GM19324 (cell line): ENCODE measurements around the gene ADH4.
A peak's percentile ranks its signal among the peaks of the same experiment; 100 is the strongest.
"Not testable (repeated sequence)": the region's sequence is repeated elsewhere in the genome, so short reads cannot be mapped to it uniquely, and the experiment has no call there.

ENCODE experiments used
- ATAC-seq: cut with Tn5 transposase; IDR thresholded peaks from one replicate; pipeline ENCODE4 v1.9.1; 2021; ENCODE audit warnings: mild to moderate bottlenecking, moderate library complexity; ENCODE audit not compliant: unreplicated experiment, low FRiP score

ADH4 gene

DNA sequence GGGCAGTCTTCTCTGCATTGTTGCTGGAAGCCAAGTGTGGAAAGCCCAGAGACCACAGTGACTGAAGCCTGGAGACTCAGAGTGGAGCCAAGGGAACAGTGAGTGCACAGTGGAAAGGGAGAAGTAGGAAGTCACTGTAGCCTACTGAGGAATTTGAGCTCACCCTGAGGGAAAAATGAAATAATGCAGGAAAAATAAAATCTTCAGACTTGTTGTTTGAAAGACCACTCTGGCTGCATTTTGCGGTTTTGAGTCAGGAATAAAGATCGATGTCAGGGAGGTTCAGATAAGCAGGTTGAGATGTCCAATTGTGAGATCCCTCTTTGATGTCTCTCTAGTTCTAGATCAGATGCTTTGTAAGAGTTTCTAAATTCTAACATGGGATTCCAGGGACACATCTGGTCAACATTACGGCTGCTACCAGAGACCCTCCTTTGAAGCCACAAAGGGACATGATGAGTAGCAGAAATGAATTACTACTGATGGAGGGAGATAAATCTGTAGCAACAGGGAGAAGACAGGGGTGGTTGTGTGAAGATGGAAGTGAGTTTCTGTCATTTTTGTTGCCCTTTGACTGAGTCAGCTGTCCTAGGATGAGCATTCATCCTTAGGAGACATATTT, 8.4 kb downstream of the ADH4 start:
- no peak for ATAC-seq

DNA sequence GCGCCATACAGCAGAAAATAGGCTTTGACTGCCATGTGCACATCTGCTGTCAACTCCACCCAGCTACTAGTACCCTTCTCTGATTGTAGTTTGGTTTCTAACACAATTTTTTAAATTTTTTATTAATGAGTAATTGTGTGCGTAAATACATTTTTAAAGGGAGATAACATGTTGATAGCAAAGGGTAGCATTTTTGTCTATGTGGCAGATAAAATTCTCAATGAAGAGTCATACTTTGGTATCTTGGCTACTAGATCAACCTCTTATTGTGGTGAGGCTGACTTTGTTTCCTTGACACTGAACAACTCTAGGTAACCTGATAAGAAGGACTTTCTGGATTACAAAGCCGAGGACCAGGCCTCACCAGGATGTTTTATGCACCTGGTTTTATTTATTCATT, 9.5 kb downstream of the ADH4 start:
- ATAC-seq, result no peak

DNA sequence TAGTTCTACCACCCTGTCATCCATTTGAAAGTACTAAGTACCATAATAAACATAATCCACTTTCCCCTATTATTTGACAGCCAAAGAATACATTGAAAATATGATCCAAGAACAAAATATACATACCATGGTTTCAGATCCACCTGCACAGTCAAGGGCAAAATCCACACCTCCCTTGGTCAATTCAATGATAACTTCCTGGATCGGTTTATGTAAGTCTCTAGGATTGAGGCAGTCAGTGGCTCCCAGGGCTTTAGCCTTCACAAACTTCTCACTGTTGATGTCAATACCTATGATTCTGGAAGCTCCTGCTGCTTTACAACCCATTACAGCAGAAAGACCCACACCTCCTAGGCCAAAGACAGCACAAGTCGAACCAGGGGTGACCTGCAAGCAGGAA, 12.7 kb downstream of the ADH4 start:
- ATAC-seq, result no peak

DNA sequence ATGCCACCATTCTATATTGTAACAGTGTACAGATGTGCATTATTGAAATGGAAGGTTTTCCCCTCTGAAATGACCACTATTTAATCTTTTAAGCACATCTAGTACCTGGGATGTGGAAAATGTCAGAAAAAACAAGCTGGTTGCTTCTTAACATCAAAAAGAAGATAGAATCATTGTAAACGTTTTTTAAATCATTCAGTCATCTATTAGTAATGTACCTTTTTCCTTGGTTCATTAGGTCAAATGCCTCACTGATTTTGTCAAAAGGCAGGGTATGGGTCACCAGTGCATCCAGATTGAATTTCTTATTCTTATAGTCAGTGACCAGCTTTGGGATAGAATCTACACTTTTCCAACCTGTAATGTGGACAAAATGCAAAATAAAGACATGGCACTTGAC, 17.7 kb downstream of the ADH4 start:
- ATAC-seq, result no peak

DNA sequence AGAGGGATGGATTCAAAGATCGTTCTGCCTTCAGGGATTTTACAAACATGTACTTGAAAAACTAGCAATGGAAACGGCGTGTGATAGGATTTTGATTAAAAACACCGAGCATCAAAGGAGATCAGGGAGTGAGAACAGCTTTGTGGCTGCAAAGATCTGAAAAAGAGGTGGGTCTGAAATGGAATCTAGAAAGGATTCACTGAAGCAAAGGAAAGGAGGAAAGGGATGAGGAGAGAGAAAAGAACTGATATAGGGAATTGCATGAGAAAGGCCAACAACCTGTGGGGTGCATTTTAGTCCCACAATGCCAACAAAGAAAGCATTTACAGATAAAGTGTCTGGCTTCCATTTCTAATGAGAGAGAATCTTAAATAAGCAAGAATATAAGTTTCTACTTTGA, 23.1 kb downstream of the ADH4 start:
- ATAC-seq, result no peak

DNA sequence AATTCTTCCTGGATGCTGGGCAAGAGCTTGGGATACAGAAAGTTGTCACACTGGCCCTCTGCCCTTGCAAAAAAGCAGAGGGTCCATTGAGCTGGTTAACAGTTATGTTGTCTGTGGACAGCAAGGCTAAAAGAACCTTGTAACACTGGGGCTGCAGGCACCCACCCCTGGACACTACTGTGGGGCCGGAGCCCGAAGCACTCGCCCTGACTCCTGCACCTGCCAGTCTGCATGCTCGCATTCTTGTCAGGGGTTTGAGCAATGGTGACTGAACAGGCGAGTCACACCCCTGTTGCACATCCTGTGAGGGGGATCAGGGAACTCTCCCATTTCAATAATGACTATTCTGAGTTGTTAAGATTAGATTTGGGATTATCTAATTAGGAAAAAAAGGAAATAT, 23.6 kb downstream of the ADH4 start:
- no peak for ATAC-seq

DNA sequence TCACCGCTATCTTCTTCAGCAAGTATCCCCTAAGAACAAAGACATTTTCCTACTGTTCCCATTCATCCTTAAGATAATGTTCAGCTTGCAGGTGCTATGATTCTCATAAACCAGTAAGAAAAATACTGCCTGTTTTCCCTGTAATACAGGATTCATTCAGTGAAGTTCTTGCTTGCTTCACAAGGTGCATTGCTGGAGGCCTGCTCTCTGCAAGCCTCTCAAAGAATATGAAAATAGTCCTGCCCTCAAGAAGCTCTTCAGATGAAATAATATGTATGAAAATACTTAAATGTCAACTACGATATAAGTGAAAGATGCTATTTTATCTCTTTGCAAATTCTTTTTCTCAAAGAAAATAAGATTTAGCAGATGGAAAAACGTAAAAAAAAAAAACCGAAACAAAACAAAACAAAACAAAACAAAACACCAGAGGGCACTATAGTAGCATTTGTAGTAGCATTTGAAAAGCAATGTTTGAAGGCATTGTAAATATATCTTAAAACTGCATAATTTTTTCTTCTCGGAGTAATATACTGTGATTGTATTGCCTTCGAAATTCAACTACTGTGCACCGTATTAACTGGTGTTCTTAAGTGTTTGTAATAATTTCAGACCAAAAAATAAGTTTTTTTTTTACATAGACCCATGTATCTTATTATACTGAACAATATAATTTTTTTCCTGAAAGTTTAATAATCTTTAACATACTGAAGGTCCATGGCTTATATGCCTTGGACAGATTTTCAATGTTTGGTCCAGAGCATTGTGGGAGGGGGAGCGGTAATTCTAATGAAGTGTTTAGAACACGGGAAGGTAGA, 26.0 kb downstream of the ADH4 start:
- ATAC-seq, result no peak

DNA sequence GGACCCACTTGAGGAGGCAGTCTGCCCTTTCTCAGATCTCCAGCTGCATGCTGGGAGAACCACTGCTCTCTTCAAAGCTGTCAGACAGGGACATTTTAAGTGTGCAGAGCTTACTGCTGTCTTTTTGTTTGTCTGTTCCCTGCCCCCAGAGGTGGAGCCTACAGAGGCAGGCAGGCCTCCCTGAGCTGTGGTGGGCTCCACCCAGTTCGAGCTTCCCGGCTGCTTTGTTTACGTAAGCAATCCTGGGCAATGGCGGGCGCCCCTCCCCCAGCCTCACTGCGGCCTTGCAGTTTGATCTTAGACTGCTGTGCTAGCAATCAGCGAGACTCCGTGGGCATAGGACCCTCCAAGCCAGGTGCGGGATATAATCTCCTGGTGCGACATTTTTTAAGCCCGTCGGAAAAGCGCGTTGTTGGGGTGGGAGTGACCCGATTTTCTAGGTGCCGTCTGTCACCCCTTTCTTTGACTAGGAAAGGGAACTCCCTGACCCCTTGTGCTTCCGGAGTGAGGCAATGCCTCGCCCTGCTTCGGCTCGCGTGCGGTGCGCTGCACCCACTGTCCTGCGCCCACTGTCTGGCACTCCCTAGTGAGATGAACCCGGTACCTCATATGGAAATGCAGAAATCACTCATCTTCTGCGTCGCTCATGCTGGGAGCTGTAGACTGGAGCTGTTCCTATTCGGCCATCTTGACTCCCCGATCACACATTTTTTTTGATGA, 26.8 kb downstream of the ADH4 start:
- ATAC-seq, result not testable (repeated sequence)

DNA sequence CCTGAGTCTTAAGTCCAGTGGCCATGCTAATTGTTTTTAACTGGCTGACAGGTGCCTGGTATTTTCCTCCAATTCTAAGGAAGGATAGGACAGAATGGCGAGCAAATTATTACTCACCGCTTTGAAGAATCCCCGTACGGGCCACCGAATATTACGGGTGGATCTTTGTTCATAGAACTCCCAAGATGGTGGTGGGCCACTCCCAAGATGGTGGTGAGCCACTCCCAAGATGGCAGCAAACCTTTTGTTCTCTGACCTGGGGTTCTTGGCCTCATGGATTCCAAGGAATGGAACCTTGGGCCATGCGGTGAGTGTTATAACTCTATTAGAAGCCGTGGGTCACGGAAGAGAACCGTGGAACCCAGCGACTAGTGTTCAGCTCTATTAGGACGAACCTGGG, 34.8 kb downstream of the ADH4 start:
- not testable (repeated sequence) for ATAC-seq

DNA sequence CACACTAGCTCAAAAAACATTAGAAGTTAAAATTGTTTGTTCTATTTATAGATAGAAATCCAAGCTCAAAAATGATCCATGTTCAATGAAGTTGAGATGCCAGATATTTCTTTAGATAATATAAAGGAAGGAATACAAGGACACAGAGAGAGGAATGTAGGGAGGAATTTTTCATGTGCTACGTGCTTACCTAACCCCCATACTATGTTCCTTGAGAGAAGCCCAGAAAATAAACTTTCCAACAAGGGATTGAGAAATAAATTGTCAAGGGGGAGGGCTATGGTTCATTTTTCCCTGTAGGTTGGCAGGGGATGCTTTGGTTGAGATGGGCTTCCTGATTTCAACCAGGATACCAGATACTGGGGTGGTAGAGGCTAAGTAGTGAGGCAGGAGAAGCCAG, 39.9 kb downstream of the ADH4 start:
- ATAC-seq, result no peak

DNA sequence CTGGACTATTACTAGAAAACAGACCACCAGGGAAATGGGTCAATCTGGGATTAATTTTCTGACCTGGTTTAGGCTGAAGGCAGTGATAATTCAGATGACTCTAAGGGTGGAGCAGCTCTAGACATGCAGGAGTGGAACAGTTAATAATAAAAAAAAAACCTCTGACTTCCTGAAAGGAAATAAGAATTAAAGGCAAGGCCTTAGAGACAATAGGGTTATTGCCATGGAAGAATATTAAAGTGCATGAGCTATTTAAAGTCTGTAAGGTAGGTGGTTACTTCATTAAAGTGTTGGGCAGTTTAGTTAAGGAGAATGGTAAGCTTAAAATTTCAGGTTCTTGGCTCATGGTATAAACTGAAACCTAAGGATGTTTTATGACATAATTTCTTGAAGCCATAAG, 40.9 kb downstream of the ADH4 start:
- no peak for ATAC-seq

DNA sequence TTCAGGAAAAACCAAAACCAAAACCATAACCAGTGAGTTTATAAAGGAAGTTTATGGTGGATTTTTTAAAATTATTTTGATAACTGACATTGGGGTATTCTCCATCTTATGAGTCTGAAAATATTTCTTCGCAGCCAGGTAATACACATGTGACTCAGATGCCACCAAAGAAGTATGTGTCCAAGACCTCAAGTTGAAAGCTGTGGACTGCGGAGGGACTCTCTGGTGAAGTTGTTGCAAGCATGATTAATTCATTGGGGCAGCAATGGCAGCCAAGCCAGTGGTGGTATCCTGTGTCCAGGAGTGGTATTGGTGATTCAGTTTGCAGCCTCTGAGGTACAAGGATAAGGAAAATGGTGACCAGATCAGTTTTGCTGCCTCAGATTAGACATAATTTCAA, 41.5 kb downstream of the ADH4 start:
- no peak for ATAC-seq

DNA sequence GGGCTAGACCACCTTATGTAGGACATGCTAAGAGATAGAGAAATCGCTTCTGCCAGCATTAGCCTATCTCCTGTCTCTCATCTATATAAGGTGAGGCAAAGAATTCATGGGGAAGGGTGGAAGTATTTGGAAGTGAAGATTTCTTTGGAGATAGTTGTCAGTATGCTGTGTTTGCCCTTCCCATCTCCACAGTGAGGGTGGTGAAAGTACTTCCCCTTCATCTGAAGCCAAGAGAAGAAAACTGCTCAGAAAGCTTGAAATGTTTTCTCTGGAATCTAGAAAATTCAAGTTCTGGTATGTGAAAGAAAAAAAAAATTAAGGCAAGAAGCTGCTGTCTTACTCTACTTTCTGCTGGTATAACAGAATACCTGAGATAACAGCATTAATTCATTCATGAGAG, 43.2 kb downstream of the ADH4 start:
- ATAC-seq, result no peak

DNA sequence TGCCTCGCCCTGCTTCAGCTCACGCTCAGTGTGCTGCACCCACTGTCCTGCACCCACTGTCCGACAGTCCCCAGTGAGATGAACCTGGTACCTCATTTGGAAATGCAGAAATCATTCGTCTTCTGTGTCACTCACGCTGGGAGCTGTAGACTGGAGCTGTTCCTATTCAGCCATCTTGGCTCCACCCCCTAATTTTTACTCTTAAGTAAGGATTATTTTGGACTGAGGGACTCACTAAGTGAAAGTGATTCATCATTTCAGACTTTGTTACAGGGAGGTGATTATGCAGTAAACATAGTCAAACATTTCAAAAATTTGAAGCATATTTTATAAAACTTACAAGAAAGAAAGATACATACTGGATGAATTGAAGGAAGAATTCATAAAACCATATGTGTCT, 44.3 kb downstream of the ADH4 start:
- not testable (repeated sequence) for ATAC-seq

DNA sequence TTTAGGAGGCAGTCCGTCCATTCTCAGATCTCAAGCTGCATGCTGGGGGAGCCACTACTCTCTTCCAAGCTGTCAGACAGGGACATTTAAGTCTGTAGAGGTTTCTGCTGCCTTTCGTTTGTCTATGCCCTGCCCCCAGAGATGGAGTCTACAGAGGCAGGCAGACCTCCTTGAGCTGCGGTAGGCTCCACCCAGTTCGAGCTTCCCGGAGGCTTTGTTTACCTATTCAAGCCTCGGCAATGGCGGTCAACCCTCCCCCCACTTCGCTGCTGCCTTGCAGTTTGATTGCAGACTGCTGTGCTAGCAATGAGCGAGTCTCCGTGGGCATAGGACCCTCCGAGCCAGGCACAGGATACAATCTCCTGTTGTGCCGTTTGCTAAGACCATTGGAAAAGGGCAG, 44.8 kb downstream of the ADH4 start:
- ATAC-seq, result no peak

DNA sequence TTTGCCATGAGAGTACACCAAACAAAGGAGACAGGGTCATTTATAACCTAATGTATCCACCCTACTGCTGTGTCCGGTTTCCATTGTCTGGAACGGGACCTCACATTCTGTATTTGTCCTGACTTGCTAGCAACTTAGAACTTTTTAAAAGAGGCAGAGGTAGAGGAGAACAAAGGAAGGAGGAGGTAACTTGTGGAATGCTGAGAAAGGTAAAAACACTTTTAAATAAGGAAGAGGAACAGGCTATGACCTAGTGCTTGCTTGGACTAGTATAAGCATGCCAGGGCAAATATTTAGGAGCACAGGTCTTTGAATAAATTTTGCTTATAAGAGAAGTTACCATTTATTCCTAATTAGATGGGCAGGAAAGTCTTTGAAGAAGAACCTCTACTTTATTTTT, 52.3 kb downstream of the ADH4 start:
- not testable (repeated sequence) for ATAC-seq

DNA sequence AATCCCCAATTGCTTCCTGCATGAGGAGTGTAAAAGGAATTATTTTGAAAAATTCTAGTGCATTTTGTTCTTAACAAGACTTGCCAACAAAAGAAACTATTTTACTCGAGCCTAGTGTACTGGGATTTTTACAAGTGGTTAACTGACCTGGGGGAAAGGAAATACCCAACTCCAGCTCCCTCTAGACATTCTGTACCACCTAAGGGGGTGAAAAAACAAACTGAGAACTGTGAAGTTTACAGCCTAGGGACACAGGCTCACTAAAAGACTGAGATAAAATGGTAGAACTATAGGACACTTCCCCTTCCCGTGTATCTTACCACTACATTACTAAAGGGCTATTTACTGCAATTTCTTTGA, 52.9 kb downstream of the ADH4 start:
- ATAC-seq, result no peak

DNA sequence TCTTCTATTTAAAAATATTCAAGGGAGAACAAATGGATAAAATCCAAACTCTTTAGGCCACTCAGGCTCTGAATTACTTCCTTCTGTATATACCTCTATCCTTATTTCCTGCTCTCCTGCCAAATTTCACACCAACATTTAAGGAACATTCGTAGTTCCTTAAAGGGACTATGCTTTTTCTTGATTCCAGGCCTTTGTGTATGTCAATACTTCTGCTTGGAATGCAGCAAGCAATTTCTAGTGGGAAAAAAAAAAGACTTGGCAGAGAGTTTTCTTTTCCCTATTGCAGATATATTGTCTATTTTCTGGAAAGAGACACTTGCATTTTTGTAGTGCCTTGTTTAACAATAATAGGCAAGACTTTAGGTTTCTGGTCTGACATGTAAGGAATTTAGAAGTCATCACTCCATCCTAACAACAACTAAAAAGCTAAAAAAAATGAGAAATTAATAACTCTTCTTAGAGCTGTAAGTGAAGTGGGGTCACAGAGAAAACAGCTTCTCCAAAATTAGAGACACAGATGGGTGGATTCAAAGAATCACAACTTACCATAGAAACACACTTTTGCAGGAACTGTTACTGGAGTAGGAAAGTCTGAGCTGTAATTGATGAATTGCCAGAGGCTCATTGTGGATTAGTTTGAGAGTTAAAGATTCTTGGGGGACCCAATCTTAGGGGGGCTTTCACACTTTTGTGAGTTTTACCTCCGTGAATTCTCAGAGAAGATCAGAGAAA, 53.4 kb downstream of the ADH4 start:
- no peak for ATAC-seq

DNA sequence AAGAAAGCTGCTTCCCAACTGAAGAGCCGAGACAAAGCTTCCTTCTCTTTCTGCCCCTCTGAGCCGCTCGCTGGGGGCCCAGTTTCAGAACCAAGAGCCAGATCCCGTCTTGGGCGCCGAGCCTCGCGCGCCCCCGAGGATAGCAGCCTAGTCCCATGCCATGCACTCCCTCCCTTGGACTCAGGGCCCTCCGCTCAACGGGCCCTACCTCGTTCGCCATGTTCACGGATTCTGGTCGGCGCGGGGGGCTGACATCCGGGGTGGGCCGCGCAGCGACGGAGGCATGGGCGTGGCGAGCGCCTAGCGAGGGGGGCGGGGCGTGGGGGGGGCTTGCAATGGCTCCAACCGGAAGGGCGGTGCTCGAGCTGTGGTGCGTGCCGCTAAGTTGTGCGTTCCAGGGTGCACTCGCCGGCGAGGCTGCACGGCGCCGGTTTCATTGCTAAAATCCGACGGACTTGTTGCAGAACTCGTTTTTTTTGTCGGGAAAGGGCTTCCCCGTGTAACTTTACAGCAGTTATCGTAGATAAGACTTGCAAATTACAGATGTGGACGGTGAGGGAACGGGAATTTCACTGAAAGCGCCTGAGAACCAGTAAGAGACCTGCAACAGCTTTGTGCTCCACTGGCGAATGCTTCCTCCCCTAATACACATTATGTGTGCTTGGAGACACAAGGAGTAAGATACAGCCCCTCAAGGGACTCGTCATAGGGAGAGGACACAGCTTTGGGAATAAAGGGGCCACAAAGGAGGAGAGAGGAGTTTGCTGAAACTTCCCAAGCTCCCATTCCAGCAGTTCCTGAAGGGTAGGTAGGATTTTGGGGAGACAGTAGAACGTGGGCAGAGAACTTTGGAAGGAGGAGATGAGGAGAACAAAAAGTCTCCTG, 55.4 kb downstream of the ADH4 start, which contains the start of gene ADH5:
Gene ADH5 (minus strand): TSS at position 308 of the 885 bp plus-strand sequence. CDS start 88 bp downstream, at position 220.
- ATAC-seq, result peak; percentile 94

DNA sequence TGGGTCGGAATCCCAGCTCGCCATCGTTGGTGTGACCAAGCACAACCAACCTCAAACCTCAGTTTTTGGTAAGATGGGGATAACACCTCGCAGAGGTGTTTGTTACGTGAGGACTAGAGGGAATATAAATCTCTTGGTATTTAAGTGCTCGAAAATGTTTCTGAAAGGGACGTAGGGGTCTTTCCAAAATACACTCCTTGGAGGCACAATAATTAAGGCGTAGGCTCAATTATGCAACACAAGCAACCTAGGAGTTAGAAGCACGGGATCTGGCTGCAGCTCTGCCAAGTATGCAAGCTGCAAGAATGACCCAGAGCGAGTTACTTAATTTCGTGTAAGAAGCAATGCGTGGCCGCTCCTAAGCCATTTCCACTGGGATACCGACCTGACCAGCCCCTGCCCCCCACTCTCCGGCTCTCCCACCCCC, 56.1 kb downstream of the ADH4 start:
- peak; percentile 21 for ATAC-seq
